ENCODE measurements around the gene ZRANB3.
A peak's percentile ranks its signal among the peaks of the same experiment; 100 is the strongest.

Gene ZRANB3

DNA sequence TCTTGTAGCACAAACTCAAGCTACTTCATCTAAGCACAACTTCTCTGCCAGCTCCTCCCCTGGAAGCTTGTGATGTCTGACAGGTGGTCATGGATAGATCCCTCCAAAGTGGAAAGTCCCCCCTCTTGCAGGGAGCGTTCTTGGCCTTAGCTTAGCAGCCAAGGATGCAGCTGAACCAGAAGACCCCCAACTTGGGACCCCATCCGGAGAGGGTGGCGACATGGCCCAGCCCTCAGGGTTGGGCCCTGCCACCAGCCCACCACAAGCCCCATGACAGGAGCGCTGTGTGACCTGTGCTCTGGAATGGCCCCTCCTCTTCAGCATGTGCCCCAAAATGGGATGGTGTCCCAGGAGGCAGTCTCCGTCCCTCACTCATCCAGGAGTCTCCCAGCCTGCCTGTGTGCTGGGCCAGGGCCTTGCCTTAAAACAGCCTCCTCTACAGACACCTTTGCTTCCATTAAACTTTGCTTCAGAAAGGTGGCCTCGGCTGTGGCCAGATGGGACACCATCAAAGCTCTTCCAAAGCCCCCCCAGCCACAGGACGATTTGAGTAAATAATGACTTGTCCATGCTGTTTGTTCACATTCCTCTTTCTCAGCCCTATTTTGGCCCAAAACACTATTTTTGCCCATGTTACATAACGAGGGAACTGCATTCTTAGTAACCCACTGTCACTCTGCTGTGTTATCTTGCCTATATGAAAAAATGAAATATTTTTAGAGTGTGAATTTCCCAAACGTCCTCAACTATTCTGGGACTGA, 356.8 kb downstream of the ZRANB3 start:
- no peak for DNase-seq (ENCODE audit: low read depth)
- TF ChIP-seq CTCF (IDR thresholded peaks at IDR 0.05; ENCODE audit: low read depth, low read length, missing control alignments), result no peak
- H3K4me3 ChIP-seq (ENCODE audit: low read depth, low read length), result no peak overlapping the region
- in situ Hi-C loops (cut with HindIII; ENCODE audit: low sequenced_read_pairs), result no loop called here

DNA sequence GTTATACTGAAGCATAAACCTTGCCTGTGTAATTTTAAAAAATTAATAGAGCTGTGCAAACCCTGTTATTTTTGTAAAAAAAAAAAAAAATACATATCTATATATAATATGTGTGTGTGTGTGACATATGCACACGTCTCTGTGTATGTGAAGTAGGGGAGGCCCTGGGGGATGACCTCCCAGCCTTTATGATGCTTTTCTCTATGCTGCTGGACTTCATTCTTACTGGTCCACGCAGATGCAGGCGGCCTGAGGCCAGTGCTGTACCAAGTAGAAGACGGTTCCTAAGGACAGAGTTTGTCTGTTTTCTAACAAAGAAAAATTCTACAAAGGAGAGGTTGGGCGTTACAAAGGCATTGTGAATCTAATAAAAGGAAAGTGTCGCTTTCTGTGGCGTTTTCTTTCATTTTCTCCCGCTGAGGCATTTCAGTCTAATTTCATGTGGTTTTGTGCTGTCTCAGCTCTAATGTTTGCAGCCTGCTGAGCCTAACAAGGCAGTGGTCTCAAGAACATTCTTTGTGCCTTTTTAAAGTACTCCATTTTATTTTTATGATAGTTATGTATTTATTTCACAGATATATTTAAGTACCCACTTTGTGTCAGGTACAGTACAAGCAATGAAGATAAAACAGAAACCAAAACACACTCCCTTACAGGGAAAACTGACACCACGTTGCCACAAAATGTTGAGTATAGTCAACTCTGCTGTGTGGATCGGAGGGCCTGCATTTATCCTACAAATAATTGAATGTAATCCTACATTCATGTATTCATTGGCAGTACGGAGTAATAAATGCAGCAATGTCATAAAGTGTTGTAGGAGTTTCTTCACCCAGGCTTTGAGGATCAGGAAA, 360.9 kb downstream of the ZRANB3 start:
- in situ Hi-C loops (cut with HindIII; ENCODE audit: low sequenced_read_pairs), result no loop called here
- no peak for TF ChIP-seq CTCF (IDR thresholded peaks at IDR 0.05; ENCODE audit: low read depth, low read length, missing control alignments)
- peak; percentile 16 for DNase-seq (ENCODE audit: low read depth)
- no peak overlapping the region for H3K4me3 ChIP-seq (ENCODE audit: low read depth, low read length)

- in situ Hi-C loops (cut with HindIII; ENCODE audit: low sequenced_read_pairs), result no loop called here
Observed at GRCh38 chr2:135168204-135168856, 362.7 kb downstream of the ZRANB3 start.

DNA sequence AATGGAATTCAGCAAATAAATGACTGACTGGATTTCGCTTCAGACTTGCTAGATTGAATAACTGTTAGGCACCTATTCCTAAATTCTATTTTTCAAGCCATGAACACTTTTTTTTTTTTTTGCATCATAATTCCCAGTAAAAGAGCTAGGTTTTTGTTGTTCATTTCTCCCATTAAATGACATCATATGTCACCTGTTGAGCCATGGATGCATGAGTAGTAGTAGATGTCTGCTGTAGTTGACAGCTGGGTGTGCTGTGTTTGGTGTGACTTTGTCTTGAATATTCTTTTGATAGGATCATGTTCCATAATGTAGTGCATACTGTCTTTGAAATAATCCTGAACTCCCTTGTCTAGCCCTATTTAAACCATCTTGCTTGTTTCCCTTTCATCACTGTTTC, 363.7 kb downstream of the ZRANB3 start:
- no peak for DNase-seq (ENCODE audit: low read depth)
- no peak overlapping the region for H3K4me3 ChIP-seq (ENCODE audit: low read depth, low read length)
- in situ Hi-C loops (cut with HindIII; ENCODE audit: low sequenced_read_pairs), result no loop called here
- no peak for TF ChIP-seq CTCF (IDR thresholded peaks at IDR 0.05; ENCODE audit: low read depth, low read length, missing control alignments)

More at GRCh38 chr2:135168204-135168856, 362.7 kb downstream of the ZRANB3 start:
- TF ChIP-seq CTCF (IDR thresholded peaks at IDR 0.05; ENCODE audit: low read depth, low read length, missing control alignments), result no peak
- H3K4me3 ChIP-seq (ENCODE audit: low read depth, low read length), result no peak overlapping the region
- no peak for DNase-seq (ENCODE audit: low read depth)

DNA sequence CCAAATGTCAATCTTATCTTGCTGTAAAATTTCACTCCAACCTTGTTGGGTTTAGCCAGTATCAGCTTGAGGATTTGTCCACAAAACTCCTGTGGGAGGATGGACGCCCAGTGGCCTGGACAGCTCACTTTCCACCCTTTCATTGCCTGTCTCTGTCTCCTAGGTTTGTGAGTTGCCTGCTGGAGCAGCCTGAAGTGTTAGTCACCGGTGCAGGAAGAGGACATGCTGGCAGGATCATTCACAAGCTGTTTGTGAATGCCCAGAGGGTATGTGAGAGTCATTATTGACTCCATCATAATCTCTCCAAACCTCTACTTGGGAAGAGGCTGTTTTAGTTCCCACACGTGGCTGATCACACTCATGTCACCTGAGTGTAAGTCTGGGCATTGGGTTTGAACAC, 366.6 kb downstream of the ZRANB3 start:
- in situ Hi-C loops (cut with HindIII; ENCODE audit: low sequenced_read_pairs), result no loop called here
- no peak for TF ChIP-seq CTCF (IDR thresholded peaks at IDR 0.05; ENCODE audit: low read depth, low read length, missing control alignments)
- peak; percentile 20 for DNase-seq (ENCODE audit: low read depth)
- no peak overlapping the region for H3K4me3 ChIP-seq (ENCODE audit: low read depth, low read length)

- DNase-seq (ENCODE audit: low read depth), result no peak
- H3K4me3 ChIP-seq (ENCODE audit: low read depth, low read length), result no peak overlapping the region
- in situ Hi-C loops (cut with HindIII; ENCODE audit: low sequenced_read_pairs), result no loop called here
- no peak for TF ChIP-seq CTCF (IDR thresholded peaks at IDR 0.05; ENCODE audit: low read depth, low read length, missing control alignments)
Observed at GRCh38 chr2:135163901-135164300, 367.1 kb downstream of the ZRANB3 start.

All from astrocyte of the cerebellum (primary cell).